ENCODE measurements around the gene STRN3.
"Not testable (repeated sequence)": the region's sequence is repeated elsewhere in the genome, so short reads cannot be mapped to it uniquely, and the experiment has no call there.

Gene STRN3

DNA sequence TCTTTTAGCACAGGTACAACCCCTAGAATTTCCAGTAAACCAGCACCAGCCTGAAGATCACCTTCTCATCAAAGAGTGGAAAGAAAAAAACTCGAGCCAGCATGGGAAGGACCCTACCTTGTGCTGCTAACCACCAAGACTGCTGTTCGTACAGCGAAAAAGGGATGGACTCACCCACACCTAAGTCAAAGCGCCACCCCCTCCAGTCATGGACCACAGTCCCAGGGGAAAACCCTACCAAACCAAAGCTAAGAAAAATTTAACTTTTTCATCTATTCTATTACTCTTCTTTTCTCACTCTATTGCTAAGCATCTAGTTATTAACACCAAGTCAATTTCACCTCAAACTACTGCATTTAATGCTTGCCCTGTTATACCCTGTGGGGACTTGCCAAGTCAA is 56.4 kb downstream of the STRN3 start:
- DNase-seq (ENCODE audit: low read depth), result not testable (repeated sequence)

DNA sequence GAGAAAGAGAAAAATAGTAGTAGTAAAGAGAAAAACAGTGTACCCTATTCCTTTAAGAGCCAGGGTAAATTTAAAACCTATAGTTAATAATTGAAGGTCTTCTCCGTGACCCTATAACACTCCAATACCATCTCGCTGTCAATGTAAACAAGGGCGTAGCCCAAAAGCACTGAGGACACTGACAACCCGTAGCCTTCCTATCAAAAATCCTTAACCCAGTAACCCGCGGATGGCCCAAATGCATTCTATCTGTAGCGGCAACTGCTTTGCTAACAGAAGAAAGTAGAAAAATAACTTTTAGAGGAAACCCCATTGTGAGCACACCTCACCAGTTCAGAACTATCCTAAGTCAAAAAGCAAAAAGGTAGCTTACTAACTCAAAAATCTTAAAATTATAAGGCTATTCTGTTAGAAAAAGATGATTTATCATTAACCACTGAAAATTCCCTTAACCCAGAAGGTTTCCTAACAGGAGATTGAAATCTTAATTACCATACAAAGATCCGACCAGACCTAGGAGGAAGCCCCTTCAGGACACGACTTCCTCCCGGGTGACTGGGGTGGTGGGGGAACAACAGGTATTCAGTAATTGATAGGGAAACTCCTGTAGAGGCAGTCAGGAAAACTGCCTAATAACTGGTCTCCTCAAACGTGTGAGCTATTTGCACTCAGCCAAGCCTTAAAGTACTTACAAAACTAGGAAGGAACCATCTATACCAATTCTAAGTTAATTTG is 58.6 kb downstream of the STRN3 start:
- not testable (repeated sequence) for DNase-seq (ENCODE audit: low read depth)

DNA sequence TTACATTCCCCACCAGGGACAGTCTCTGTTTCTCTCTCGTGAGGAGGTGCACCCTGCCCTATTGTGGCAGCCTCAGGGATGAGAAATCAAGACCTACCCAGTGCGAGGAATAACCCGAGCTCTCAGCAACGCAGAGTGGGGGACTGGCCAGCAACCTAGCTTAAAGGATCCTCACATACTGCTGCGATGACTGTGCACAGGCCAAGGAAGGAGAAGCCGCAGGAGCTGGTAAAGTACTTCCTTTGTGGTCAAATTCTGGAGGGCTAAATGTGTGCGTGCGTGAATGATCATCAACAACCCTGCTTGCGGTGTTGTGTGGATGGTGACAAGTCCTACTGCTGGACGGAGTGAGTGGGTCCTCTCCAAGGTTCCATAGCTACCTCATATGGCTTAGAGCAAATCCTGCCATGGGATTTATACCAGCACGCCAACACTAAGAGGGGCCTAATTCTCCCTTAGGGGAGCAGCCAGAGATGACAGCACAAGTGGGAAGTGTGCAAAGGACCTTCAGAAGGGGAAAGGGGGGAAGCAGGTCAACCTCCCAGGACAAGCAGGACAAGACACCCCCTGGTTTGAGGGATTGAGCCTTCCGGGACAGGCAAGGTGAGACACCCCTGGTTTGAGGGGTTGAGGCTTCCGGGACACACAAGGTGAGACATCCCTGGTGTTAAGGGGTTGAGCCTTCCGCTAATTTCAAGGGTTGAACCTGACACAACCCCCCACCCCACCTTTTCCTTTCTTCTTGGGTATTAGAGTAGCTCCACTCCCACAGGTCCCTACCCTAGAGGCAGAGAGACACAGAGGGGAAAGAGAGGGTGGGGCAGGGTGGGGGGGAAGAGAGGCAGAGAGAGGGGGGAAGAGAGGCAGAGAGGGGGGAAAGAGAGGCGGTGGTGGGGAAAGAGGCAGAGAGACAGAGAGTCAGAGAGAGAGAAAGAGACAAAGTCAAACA is 59.5 kb downstream of the STRN3 start:
- DNase-seq (ENCODE audit: low read depth), result no peak

DNA sequence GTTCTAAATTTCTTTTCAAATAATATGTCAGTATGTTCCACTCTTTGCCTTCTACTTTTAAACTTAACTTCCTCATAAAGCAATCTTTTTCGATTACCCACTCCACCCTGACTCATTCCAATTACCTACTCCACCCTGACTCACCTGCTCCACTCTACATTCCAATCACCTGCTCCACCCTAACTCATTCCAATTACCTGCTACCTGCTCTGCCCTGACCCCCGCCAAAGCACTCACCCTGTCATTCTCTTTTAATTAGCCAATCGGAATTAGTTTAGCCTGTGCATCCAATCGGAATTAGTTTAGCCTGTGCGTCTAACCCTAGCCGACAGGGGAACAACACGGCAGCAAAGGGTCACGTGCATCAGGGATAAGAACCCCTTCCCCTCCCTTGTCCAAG is 60.3 kb downstream of the STRN3 start:
- DNase-seq (ENCODE audit: low read depth), result not testable (repeated sequence)

DNA sequence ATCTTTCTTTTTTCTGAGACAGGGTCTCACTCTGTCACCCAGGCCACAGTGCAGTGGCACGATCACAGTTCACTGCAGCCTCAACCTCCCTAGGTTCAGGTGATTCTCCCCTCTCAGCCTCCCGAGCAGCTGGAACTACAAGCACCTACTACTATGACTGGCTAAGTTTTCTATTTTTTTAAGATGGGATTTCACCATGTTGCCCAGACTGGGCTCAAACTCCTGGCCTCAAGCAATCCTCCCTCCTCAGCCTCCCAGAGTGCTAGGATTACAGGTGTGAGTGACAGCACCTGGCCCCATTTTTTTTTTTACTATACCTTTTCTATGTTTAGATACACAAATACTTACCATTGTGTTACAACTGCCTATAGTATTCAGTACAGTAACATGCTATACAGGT is 63.6 kb downstream of the STRN3 start:
- DNase-seq (ENCODE audit: low read depth), result not testable (repeated sequence)

DNA sequence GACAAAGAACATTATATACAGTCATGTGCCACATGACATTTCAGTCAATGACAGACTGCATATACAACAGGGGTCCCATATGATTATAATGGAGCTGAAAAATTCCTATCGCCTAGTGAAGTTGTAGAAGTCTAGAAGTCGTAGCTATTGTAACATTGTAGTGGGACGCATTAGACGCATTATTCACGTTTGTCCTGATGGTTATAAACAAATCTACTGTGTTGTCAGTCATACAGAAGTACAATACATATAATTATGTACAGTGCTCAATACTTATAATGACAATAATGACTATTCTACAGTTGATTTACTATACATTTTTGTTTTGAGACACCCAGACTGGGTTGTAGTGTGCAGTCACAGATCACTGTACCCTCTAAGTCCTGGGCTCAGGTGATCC is 64.8 kb downstream of the STRN3 start:
- DNase-seq (ENCODE audit: low read depth), result no peak

DNA sequence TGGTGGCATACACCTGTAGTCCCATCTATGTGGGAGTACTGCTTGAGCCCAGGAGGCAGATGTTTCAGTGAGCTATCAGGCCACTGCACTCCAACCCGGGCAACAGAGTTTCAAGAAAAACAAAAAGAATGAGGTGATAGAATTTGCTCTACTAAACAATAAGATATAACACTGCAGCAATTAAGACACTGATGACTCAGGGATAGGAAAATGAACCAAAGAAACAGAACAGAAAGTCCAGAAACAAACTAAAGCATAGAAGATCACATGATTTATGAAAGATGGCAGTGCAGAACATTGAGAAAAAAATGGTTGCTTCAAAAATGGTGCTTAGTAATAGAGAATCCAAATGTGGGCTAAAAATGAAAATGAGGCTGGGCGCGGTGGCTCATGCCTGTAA is 66.0 kb downstream of the STRN3 start:
- no peak for DNase-seq (ENCODE audit: low read depth)

DNA sequence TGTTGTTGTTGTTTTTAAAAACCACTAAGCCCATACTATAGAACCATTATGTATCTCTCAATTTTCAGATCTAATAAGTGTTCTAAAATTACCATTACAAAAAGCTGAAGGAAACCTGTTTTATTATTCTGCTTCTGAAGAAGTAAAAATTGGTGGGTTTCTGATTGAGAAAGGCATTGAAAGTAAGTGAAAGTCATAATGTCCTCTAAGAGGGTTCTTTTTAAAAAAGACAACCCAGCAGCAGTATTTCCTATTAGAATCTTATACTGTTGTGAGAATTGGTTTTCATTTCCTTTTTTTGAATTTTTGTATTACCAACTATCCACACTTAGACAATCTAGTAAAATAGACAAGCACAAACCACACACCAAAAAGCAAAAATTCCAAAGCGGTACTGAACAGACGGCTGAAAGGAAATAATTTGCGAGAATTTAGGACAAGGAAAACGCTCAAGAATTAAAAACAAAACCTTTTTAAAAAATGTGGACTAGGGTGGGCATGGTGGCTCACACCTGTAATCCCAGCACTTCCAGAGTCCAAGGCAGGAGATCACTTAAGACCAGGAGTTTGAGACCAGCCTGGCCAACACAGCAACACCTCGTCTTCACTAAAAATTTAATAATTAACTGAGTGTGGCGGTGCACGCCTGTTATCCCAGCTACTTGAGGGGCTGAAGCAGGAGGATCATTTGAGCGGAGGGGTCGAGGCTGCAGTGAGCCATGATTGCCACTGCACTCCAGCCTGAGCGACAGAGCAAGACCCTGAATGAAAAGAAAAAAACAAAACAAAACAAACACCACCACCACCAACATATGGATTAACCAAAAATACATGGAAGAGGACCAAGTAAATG is 67.4 kb downstream of the STRN3 start:
- no peak for DNase-seq (ENCODE audit: low read depth)

DNA sequence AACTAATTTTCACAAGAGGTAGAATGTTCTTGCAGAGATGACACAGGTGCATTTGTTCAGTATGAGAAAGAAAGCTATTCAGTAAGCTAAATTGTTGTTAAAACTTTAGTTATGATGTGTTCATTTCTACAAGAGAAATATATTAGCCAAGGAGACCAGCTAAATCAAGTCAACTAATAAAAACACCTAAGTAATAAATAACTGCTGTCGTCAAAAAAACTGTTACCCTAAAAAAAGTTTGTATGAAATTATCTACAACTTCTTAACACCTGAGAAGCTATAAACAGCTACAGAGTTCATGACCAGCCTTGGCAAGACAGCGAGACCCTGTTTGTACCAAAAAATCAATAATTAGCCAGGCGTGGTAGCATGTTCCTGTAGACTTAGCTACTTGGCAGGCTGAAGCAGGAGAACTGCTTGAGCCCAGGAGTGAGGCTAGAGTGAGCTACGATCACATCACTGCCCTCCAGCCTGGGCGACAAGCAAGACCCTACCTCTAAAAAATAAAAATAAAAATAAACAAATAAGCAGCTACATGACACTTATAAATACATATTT is 68.3 kb downstream of the STRN3 start:
- DNase-seq (ENCODE audit: low read depth), result no peak

DNA sequence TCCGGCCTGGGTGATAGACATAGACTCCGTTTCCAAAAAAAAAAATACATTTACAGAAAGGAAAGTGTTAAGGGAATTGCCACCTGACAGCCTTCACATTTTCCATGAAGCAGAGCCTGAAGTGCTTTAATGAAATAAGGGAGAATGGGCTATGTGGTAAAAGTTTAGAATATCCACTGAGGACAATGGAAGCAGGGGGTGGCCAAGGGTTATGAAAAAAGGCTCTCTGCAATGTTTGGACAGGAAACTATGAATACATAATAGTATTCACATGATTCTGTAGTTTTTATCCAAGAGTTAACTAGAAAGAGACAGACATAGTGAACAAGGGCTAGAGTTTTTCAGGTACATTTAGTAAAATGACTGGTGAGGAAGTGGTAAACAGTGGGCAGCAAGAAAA is 76.5 kb downstream of the STRN3 start:
- no peak for DNase-seq (ENCODE audit: low read depth)

DNA sequence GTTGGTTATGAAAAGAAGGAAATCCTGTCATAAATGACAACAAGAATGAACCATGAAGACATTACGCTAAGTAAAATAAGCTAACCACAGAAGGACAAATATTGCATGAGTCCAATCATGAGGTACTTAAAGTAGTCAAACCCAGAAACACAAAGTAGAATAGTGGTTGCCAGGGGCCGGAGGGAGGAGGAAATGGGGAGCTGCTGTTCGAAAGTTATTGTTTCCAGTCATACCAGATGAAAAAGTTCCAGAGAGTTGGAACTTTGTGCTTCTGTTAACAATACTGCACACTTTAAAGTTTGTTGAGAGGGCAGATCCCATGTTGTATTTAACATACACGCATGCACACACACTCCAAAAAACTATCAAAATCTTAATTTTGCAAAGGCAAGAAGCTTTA is 82.5 kb downstream of the STRN3 start:
- DNase-seq (ENCODE audit: low read depth), result no peak

DNA sequence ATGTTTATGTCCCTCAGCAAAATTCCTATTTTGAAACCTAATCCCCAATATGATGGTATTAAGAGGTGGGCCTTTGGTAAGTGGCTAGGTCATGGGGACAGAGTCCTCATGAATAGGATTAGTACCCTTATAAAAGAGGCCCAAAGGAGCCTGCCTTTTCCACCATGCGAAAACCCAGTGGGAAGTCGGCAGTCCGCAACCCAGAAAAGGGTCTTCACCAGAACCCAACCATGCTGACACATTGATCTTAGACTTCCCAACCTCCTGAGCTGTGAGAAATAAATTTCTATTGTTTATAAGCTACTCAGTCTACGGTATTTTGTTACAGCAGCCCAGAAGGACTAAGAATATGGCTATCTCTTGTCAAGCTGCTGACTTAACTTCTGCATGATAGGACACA is 85.3 kb downstream of the STRN3 start:
- no peak for DNase-seq (ENCODE audit: low read depth)

DNA sequence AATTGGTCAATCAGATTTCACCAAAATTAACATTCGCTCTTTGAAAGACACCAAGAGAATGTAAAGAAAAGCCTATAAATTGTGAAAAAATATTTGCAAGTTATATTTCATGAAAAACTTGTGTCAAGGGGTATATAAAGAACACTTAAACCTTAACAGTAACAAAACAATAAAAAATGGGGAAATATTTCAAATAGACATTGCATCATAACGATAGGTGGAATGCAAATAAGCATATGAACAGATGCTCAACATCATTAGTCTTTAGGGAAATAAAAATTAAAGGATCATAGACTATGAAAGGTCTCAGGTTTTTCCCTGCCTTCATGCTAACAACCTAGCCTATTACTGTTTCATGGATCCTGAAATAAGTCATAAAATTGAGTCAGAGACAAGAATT is 87.6 kb downstream of the STRN3 start:
- no peak for DNase-seq (ENCODE audit: low read depth)

DNA sequence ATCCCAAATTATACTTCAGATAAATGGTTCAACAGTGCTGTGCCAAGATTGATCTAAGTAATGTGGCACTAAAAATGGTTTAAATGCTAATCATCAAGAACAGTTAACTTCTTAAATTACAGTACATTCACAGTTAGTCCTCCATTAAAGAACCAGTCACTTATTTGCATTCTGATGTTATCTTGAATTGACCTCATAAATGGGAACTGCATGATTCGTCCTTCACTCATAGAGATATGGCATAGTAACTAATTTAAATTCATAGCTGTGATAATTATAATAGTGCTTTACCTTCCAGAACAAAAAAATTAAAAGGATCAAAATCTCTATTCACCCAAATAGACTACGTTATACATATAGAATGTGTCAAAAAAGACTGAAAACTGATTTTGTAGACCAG is 90.7 kb downstream of the STRN3 start:
- no peak for DNase-seq (ENCODE audit: low read depth)

DNA sequence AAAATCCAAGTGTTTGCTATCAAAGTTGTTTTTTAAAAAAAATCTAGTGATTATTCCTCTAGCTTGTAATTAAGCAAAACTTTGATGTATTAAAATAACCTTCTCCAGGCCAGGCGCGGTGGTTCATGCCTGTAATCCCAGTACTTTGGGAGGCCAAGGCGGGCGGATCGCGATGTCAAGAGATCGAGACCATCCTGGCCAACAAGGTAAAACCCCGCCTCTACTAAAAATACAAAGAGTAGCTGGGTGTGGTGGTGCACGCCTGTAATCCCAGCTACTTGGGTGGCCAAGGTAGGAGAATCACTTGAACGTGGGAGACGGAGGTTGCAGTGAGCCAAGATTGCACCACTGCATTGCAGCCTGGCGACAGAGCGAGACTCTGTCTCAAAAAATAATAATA is 92.2 kb downstream of the STRN3 start:
- DNase-seq (ENCODE audit: low read depth), result not testable (repeated sequence)

DNA sequence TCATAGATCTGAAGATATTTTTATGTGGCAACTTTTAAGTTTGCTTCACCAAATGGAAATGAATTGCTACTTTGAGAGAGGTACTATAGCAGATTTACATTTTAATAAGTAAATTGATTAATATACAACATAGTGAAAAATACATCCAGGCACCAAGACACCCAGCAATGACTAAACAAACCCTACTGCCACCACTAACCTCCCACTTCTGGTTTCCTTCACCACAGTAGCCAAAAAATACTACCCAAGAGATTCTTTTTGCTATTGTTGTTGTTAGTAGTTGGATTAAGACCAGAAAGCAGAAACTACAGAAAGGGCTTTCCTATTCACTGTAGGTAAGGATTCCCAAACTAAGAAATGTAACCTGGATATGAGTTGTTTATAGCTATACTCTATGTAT is 97.7 kb downstream of the STRN3 start:
- no peak for DNase-seq (ENCODE audit: low read depth)

DNA sequence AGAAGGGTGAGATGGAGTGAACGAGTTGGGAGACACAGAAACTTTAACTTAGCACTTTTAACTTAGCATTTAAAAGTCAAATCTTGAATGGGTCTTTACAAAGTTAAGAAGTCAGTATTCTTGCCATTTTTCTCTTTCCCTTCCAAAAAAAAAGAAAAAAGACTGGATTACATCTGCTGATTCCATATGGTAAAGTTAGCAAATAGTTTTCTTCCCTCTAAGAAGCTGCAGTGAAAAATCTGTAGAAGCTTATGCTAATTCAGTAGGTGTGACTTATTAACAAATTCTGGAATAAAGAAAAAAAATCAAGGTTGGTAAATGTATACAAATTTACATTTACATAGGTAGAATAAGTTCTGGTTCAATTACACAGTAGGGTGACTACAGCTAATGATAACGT is 100.9 kb downstream of the STRN3 start:
- DNase-seq (ENCODE audit: low read depth), result no peak

DNA sequence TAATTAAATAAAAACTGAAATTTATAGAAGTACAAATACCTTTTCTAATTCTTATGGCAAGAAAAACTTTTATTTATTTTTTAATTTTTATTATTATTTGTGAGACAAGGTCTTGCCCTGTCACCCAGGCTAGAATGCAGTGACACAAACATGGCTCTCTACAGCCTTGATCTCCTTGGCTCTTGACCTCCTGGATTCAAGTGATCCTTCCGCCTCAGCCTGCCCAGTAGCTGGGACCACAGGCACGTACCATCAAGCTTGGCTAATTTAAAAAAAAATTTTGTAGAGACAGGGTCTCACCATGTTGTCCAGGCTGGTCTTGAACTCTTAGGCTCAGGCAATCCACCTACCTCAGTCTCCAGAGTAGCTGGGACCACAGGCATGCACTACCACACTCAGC is 104.4 kb downstream of the STRN3 start:
- DNase-seq (ENCODE audit: low read depth), result no peak

DNA sequence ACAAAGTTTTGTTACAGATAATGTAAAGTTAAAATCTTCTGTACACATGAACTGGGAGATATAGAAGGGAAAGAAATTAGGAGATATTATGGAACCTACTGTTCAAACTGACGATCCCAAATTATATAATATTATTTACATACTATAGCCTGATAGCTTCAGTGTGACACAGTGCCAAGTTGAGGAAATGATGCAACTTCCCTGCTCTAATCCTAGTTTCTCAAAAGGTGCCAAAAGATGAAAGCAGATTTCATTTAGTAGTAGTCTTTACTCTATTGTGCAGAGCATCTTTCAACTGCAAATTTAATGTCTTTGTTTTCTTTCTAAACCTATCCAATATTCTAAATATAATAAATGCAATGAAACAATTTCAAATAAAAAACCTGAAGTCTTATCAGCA is 104.9 kb downstream of the STRN3 start:
- no peak for DNase-seq (ENCODE audit: low read depth)

DNA sequence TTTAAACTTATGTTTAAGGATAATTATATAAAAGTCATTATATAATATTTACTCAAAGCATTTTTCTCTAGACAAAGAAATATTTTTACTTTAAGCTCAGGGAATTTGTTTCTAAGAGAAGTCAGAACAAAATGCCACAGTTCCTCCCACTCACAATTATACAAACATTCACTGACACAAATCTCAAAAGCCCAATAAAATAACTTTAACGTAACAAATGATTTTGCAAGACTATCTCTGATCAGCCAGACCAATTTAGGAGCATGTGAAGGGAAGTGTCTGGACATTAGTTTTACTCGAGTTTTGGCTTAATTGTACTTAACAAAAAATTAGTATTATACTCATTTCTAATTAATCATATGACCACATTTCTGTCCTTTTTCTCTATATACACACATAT is 110.6 kb downstream of the STRN3 start:
- no peak for DNase-seq (ENCODE audit: low read depth)

DNA sequence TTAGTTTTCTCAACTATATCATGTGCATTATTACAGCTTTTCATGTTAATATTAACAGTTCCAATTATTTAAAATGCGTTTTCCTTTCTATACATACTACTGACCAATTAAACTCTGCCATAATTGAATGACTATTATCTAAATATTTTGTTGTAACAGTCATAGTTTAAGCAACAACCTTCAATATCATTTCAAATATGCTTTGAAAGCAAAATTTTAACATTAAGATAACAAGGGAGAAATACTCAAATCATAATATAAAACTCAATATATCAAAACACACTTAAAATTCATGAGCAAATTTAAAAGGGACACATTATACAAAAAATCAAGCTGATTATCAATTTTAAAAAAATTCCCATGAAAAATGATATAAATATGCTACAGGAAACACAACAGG is 111.4 kb downstream of the STRN3 start:
- no peak for DNase-seq (ENCODE audit: low read depth)

DNA sequence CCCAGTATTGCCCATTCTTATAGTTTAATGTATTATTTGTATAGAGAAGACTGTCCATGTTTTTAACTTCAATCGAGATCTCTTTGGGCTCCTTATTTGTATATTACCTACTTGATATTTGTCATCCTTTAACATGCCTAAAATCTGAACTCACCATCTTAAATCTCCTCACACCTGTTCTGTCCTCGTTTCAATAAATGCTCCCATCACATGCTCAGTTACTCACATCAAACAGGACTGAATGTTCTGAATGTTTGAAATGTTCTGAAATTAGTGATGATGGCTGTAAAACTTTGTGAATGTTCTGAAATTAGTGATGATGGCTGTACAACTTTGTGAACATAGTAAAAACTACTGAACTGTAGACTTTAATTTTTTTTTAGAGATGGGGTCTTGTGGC is 117.4 kb downstream of the STRN3 start:
- no peak for DNase-seq (ENCODE audit: low read depth)
